ENCODE data around the gene FYB2. TPM values are rescaled to one million over a fixed set of nuclear protein-coding genes. Genes with fewer than 3 reads are reported as not detected.

FYB2 gene
- total and polyA plus RNA-seq, 7 donors, result 0.48 to 2.6 (median 1.1) TPM; not detected in 1

GRCh38 chr1:56854521-56855099, 35.4 kb upstream of the FYB2 start, which contains the start of gene C8A:
Gene C8A (plus strand): TSS chr1:56854797. CDS start chr1:56854902, 105 bp downstream.
- Histone ChIP-seq H3K27me3 (ENCODE audit: insufficient read depth in 3 of 3, low read length in 2 of 3) (no peaks in the 10 kb centered on the region), H3K9me3 (no peaks in the 10 kb centered on the region), H3K27ac (no peak within 1 kb of the TSS), H3K4me3 (no peak within 1 kb of the TSS), H3K36me3 (ENCODE audit: insufficient read depth in 1 of 2, low read depth in 1 of 2) (no peaks in the 10 kb centered on the region), H3K4me1 (no peaks in the 10 kb centered on the region)
- intact Hi-C loops (cut with DNase I), result no loop called here
- TF ChIP-seq, protein P1, sequence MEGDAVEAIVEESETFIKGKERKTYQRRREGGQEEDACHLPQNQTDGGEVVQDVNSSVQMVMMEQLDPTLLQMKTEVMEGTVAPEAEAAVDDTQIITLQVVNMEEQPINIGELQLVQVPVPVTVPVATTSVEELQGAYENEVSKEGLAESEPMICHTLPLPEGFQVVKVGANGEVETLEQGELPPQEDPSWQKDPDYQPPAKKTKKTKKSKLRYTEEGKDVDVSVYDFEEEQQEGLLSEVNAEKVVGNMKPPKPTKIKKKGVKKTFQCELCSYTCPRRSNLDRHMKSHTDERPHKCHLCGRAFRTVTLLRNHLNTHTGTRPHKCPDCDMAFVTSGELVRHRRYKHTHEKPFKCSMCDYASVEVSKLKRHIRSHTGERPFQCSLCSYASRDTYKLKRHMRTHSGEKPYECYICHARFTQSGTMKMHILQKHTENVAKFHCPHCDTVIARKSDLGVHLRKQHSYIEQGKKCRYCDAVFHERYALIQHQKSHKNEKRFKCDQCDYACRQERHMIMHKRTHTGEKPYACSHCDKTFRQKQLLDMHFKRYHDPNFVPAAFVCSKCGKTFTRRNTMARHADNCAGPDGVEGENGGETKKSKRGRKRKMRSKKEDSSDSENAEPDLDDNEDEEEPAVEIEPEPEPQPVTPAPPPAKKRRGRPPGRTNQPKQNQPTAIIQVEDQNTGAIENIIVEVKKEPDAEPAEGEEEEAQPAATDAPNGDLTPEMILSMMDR (IDR thresholded peaks at IDR 0.05), result no peak
- WGBS, 3 donors, result 68 to 70% (median 70%) methylated on average over 3 of the region's 3 CpGs
- no peak for ATAC-seq
- no peak for DNase-seq

DNA sequence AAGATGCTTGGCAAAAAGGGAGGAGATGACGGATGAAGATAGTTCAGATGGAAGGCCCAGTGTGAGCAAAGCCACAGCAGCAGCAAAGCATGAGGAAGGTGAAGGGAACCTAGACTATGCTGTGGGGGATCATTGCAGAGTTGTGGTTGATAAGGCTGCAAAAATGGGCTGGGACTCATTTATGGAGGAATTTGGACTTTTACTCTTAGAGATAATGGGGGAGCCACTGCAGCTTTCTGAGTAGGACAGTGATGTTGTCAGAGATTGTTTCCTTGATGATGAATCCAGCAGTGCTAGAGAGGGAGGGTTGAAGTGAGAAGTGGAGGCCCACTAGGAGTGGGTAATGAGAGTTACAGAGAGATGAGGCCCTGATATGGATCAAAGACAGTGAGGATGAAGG, 33.3 kb upstream of the FYB2 start:
- Histone ChIP-seq H3K4me1 (no peaks in the 10 kb centered on the region), H3K27me3 (ENCODE audit: insufficient read depth in 3 of 3, low read length in 2 of 3) (no peaks in the 10 kb centered on the region), H3K4me3 (no peak overlapping the region), H3K36me3 (ENCODE audit: insufficient read depth in 1 of 2, low read depth in 1 of 2) (no peaks in the 10 kb centered on the region), H3K27ac (no peak overlapping the region), H3K9me3 (no peaks in the 10 kb centered on the region)
- 0 to 79% (median 38%) methylated on average over 1 of the region's 1 CpG for WGBS, 3 donors
- TF ChIP-seq, protein P1 (IDR thresholded peaks at IDR 0.05), result no peak
- DNase-seq (no peak), ATAC-seq (no peak)
- intact Hi-C loops (cut with DNase I), result no loop called here

DNA sequence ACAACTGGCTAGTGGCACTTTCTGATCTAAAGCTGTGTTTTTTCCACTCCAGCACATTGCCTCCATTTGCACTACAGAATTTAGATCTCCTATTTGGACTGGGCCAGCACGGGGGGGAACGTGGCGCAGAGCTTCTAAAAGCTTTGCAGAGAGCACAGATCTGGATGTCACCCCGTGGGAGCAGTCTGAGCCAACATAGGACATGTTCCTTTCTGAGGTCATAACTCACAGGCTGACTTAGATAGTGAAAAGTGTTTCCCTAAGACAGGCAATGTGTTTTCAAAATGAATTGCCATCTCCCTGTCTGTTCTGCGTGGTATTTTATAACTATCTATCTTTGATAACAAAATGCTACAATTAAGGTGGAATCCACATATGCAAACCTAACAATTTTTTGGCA, 31.7 kb upstream of the FYB2 start:
- intact Hi-C loops (cut with DNase I), result no loop called here
- ATAC-seq (no peak), DNase-seq (no peak)
- WGBS, 3 donors, result 71 to 79% (median 76%) methylated on average over 5 of the region's 5 CpGs
- no peaks in the 10 kb centered on the region for H3K36me3 ChIP-seq (ENCODE audit: insufficient read depth in 1 of 2, low read depth in 1 of 2)
- H3K27me3 ChIP-seq (ENCODE audit: insufficient read depth in 3 of 3, low read length in 2 of 3), result no peaks in the 10 kb centered on the region
- TF ChIP-seq, protein P1 (IDR thresholded peaks at IDR 0.05), result no peak
- no peak overlapping the region for H3K27ac ChIP-seq
- no peak overlapping the region for H3K4me3 ChIP-seq
- H3K9me3 ChIP-seq, result no peaks in the 10 kb centered on the region
- no peaks in the 10 kb centered on the region for H3K4me1 ChIP-seq

DNA sequence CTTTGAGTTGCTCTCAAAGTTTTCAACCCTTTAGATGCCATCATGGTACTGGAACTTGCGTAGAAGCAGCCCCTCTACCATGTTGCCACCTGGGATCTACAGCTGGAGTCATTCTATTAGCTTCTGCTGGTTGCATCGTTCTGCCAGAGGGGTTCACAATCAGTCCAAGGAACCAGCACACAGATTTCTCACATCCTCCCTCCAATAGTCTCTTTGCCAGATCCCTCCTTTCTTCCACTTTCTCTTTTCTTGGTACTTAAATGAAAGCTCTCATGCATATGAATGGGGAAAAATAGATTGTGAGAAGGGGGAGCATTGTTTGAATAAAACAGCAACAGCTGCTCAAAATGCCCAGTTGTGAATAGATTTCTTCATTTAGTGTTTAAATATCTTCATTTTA, 31.2 kb upstream of the FYB2 start:
- intact Hi-C loops (cut with DNase I), result no loop called here
- 77 to 83% (median 79%) methylated on average over 2 of the region's 2 CpGs for WGBS, 3 donors

More for the DNA sequence above, 31.2 kb upstream of the FYB2 start:
- Histone ChIP-seq H3K27ac (no peak overlapping the region), H3K9me3 (no peaks in the 10 kb centered on the region), H3K36me3 (ENCODE audit: insufficient read depth in 1 of 2, low read depth in 1 of 2) (no peaks in the 10 kb centered on the region), H3K4me1 (no peaks in the 10 kb centered on the region), H3K4me3 (no peak overlapping the region), H3K27me3 (ENCODE audit: insufficient read depth in 3 of 3, low read length in 2 of 3) (no peaks in the 10 kb centered on the region)
- ATAC-seq, result no peak
- no peak for DNase-seq
- TF ChIP-seq, protein P1 (IDR thresholded peaks at IDR 0.05), result no peak
